DND-41 (cell line): ENCODE measurements around the gene ZNF324.

Experiments used
- ATAC-seq: fragments of 200-7000 bp; cut with Tn5 transposase; 3 replicates; pipeline ENCODE4 v1.9.1; 2021; ENCODE audit warnings: low read depth; ENCODE audit not compliant: insufficient read depth
- DNase-seq: peaks from one replicate; pipeline ENCODE4 v3.0.0-alpha.2; 2020
- H2AFZ ChIP-seq: 2 replicates; pipeline ENCODE4 v1.6.0; 2012; ENCODE audit warnings: low read depth, low read length
- H3K27ac ChIP-seq: 2 replicates; pipeline ENCODE4 v1.5.1; 2012; ENCODE audit warnings: low read length, inconsistent platforms
- H3K27me3 ChIP-seq: fragments of 200-600 bp; sonication (generic); 2 replicates; pipeline ENCODE4 v1.6.0; 2012; ENCODE audit warnings: low read length, mild to moderate bottlenecking, inconsistent platforms; ENCODE audit not compliant: insufficient read depth, poor library complexity
- H3K36me3 ChIP-seq: 2 replicates; pipeline ENCODE4 v1.5.1; 2012; ENCODE audit warnings: low read length, inconsistent platforms; ENCODE audit not compliant: insufficient read depth
- H3K4me1 ChIP-seq: 2 replicates; pipeline ENCODE4 v1.5.1; 2012; ENCODE audit warnings: mild to moderate bottlenecking, low read length; ENCODE audit not compliant: insufficient read depth
- H3K4me2 ChIP-seq: 2 replicates; pipeline ENCODE4 v1.6.0; 2012; ENCODE audit warnings: mild to moderate bottlenecking, moderate library complexity, low read length, inconsistent platforms; ENCODE audit not compliant: insufficient read depth
- H3K4me3 ChIP-seq, 2 experiments: fragments of 200-600 bp in 1 of 2; shearing (Covaris generic) in 1 of 2; 2 replicates each; pipeline ENCODE4 v1.5.1; 2012 to 2016; ENCODE audit warnings: inconsistent platforms in 2 of 2, low read length in 2 of 2, mild to moderate bottlenecking in 2 of 2, low read depth in 1 of 2, moderate library complexity in 1 of 2
- H3K79me2 ChIP-seq: 2 replicates; pipeline ENCODE4 v1.6.0; 2012; ENCODE audit warnings: low read length, inconsistent platforms; ENCODE audit not compliant: insufficient read depth
- H3K9ac ChIP-seq: 2 replicates; pipeline ENCODE4 v1.6.0; 2012; ENCODE audit warnings: low read depth, mild to moderate bottlenecking, inconsistent platforms, low read length, moderate library complexity
- H3K9me3 ChIP-seq: 2 replicates; pipeline ENCODE4 v1.5.1; 2012; ENCODE audit warnings: low read length, moderate library complexity, mild to moderate bottlenecking, inconsistent platforms; ENCODE audit not compliant: insufficient read depth, severe bottlenecking
- H4K20me1 ChIP-seq: 2 replicates; pipeline ENCODE4 v1.6.0; 2012; ENCODE audit warnings: low read length; ENCODE audit not compliant: insufficient read depth
- EZH2 ChIP-seq: IDR thresholded peaks from 3 replicates; pipeline ENCODE4 v1.6.1; 2012; ENCODE audit warnings: borderline replicate concordance, low read depth, mild to moderate bottlenecking, moderate library complexity, low read length, inconsistent platforms; ENCODE audit not compliant: severe bottlenecking
- TF ChIP-seq, protein P1 (sequence below): IDR thresholded peaks from 2 replicates; pipeline ENCODE4 v1.5.1; 2012; ENCODE audit warnings: borderline replicate concordance, low read length, moderate library complexity, mild to moderate bottlenecking; ENCODE audit not compliant: poor library complexity, severe bottlenecking; ENCODE audit errors: extremely low read depth

Gene ZNF324

DNA sequence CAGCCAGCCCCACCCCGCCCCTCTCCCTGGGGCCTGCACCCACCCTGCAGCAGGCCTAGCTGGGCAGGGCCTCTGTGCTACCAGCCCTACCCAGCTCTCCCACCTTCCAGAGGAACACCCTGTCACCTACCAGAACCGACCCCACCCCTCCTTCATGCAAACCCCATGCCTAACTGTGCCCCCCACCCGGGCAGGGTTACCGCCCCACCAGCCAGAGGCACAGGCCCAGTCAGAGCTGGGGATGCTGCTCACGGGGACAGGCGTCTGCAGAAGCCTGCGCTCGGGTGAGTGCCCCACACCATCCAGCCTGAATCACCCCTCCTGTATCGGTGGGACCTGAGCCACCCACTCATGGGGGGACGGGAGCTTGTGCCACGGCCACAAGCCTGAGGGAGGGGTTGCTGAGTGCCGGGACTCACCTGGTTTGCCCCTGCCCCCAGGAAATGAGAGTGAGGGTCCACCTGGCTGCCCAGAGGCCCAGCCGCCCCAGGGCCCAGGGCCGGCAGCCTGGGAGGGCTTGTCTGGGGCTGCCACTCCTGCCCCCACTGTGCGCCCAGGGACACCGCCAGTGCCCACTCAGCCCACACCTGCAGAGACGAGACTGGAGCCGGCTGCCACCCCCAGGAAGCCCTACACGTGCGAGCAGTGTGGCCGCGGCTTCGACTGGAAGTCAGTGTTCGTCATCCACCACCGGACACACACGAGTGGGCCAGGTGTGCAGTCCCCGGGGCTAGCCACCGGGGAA, 13.0 kb downstream of the ZNF324 start:
- no peak for DNase-seq
- Histone ChIP-seq H3K9ac (no peak overlapping the region), H2AFZ (no peak overlapping the region), H3K79me2 (0 out of 2 replicates have a peak, but pooled peaks cover 8% of the 10 kb centered on the region), H3K27ac (no peak overlapping the region), H4K20me1 (no peaks in the 10 kb centered on the region), H3K4me3 (no peak overlapping the region), H3K27me3 (no peaks in the 10 kb centered on the region), H3K36me3 (peaks cover 24% of the 10 kb centered on the region), H3K4me1 (peaks cover 25% of the 10 kb centered on the region), H3K9me3 (no peaks in the 10 kb centered on the region), H3K4me2 (no peak overlapping the region)
- no peak for TF ChIP-seq EZH2
- TF ChIP-seq, protein P1, sequence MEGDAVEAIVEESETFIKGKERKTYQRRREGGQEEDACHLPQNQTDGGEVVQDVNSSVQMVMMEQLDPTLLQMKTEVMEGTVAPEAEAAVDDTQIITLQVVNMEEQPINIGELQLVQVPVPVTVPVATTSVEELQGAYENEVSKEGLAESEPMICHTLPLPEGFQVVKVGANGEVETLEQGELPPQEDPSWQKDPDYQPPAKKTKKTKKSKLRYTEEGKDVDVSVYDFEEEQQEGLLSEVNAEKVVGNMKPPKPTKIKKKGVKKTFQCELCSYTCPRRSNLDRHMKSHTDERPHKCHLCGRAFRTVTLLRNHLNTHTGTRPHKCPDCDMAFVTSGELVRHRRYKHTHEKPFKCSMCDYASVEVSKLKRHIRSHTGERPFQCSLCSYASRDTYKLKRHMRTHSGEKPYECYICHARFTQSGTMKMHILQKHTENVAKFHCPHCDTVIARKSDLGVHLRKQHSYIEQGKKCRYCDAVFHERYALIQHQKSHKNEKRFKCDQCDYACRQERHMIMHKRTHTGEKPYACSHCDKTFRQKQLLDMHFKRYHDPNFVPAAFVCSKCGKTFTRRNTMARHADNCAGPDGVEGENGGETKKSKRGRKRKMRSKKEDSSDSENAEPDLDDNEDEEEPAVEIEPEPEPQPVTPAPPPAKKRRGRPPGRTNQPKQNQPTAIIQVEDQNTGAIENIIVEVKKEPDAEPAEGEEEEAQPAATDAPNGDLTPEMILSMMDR, result no peak
- no peak for ATAC-seq

GRCh38 chr19:58480481-58480830, 13.6 kb downstream of the ZNF324 start:
- no peak overlapping the region for H3K4me3 ChIP-seq
- no peaks in the 10 kb centered on the region for H3K9me3 ChIP-seq
- ATAC-seq (no peak), DNase-seq (no peak)
- H3K4me2 ChIP-seq, result no peak overlapping the region
- H3K9ac ChIP-seq, result no peak overlapping the region
- no peak overlapping the region for H3K27ac ChIP-seq
- 0 out of 2 replicates have a peak, but pooled peaks cover 8% of the 10 kb centered on the region for H3K79me2 ChIP-seq
- H3K4me1 ChIP-seq, result peaks cover 19% of the 10 kb centered on the region
- no peak overlapping the region for H2AFZ ChIP-seq
- no peaks in the 10 kb centered on the region for H4K20me1 ChIP-seq
- TF ChIP-seq, protein P1, result no peak
- no peak for TF ChIP-seq EZH2
- H3K36me3 ChIP-seq, result peaks cover 24% of the 10 kb centered on the region
- no peaks in the 10 kb centered on the region for H3K27me3 ChIP-seq

DNA sequence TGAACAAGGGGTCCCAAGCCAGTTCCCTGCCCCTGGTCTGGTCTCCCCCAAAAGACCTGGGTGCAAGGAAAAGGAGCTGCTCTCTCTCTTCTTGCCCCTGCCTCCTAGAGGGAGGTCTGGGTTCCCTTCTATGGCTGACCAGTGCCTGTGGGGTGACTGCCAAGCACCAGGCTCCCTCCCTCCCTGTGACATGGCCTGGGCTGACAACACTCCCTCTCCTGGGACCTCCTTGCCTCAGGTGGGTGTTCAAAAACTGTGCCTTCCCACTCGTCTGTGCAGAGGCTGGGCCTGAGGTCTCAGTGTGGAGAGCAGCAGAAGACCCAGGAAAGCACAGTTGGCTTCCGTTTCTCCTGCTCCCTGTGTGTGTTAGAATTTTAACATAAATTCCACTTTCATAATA, 14.0 kb downstream of the ZNF324 start:
- Histone ChIP-seq H3K9me3 (no peaks in the 10 kb centered on the region), H3K36me3 (peaks cover 24% of the 10 kb centered on the region), H3K9ac (no peak overlapping the region), H3K27me3 (no peaks in the 10 kb centered on the region), H3K79me2 (0 out of 2 replicates have a peak, but pooled peaks cover 8% of the 10 kb centered on the region), H3K4me3 (no peak overlapping the region), H3K4me1 (peaks cover 18% of the 10 kb centered on the region), H2AFZ (no peak overlapping the region), H3K27ac (no peak overlapping the region), H3K4me2 (no peak overlapping the region), H4K20me1 (no peaks in the 10 kb centered on the region)
- DNase-seq, result no peak
- ATAC-seq, result no peak
- TF ChIP-seq EZH2, result no peak
- TF ChIP-seq, protein P1, result no peak
